ENCODE results near the gene FAM8A1.

Gene FAM8A1

GRCh38 chr6:17601386-17601703 is 1.2 kb downstream of the FAM8A1 start:
- no peak for DNase-seq (ENCODE audit: low read depth)

GRCh38 chr6:17602888-17603287 is 2.8 kb downstream of the FAM8A1 start:
- no peak for DNase-seq (ENCODE audit: low read depth)

GRCh38 chr6:17606606-17607005 is 6.5 kb downstream of the FAM8A1 start:
- no peak for DNase-seq (ENCODE audit: low read depth)

GRCh38 chr6:17610835-17611234 is 10.7 kb downstream of the FAM8A1 start:
- DNase-seq (ENCODE audit: low read depth): no peak

GRCh38 chr6:17612048-17612447 is 11.9 kb downstream of the FAM8A1 start:
- DNase-seq (ENCODE audit: low read depth): no peak

- DNase-seq (ENCODE audit: low read depth): no peak
Measured at GRCh38 chr6:17615794-17616193, 15.7 kb downstream of the FAM8A1 start.

- DNase-seq (ENCODE audit: low read depth): no peak
Measured at GRCh38 chr6:17621003-17621402, 20.9 kb downstream of the FAM8A1 start.

- DNase-seq (ENCODE audit: low read depth): no peak
Measured at GRCh38 chr6:17622144-17622543, 22.0 kb downstream of the FAM8A1 start.

GRCh38 chr6:17624396-17624795 is 24.3 kb downstream of the FAM8A1 start:
- no peak for DNase-seq (ENCODE audit: low read depth)

- no peak for DNase-seq (ENCODE audit: low read depth)
Measured at GRCh38 chr6:17628873-17629272, 28.8 kb downstream of the FAM8A1 start.

GRCh38 chr6:17629824-17630510 is 29.9 kb downstream of the FAM8A1 start:
- DNase-seq (ENCODE audit: low read depth): no peak

- DNase-seq (ENCODE audit: low read depth): no peak
Measured at GRCh38 chr6:17630511-17631073, 30.5 kb downstream of the FAM8A1 start.

GRCh38 chr6:17632934-17633333 is 32.8 kb downstream of the FAM8A1 start:
- no peak for DNase-seq (ENCODE audit: low read depth)

GRCh38 chr6:17633465-17634188 is 33.5 kb downstream of the FAM8A1 start:
- DNase-seq (ENCODE audit: low read depth): no peak

- DNase-seq (ENCODE audit: low read depth): no peak
Measured at GRCh38 chr6:17635568-17635967, 35.5 kb downstream of the FAM8A1 start.

GRCh38 chr6:17638212-17638715 is 38.2 kb downstream of the FAM8A1 start:
- DNase-seq (ENCODE audit: low read depth): peak; percentile 47

GRCh38 chr6:17640477-17640917 is 40.4 kb downstream of the FAM8A1 start:
- no peak for DNase-seq (ENCODE audit: low read depth)

- no peak for DNase-seq (ENCODE audit: low read depth)
Measured at GRCh38 chr6:17648745-17649144, 48.6 kb downstream of the FAM8A1 start.

GRCh38 chr6:17650656-17651309 is 50.7 kb downstream of the FAM8A1 start:
- no peak for DNase-seq (ENCODE audit: low read depth)

- DNase-seq (ENCODE audit: low read depth): no peak
Measured at GRCh38 chr6:17653198-17653882, 53.2 kb downstream of the FAM8A1 start.

GRCh38 chr6:17656092-17656491 is 56.0 kb downstream of the FAM8A1 start:
- no peak for DNase-seq (ENCODE audit: low read depth)

- DNase-seq (ENCODE audit: low read depth): no peak
Measured at GRCh38 chr6:17656644-17657043, 56.5 kb downstream of the FAM8A1 start.

All from stromal cell of bone marrow (primary cell).